Measurements from ENCODE around the gene GOLGA5.

DNA sequence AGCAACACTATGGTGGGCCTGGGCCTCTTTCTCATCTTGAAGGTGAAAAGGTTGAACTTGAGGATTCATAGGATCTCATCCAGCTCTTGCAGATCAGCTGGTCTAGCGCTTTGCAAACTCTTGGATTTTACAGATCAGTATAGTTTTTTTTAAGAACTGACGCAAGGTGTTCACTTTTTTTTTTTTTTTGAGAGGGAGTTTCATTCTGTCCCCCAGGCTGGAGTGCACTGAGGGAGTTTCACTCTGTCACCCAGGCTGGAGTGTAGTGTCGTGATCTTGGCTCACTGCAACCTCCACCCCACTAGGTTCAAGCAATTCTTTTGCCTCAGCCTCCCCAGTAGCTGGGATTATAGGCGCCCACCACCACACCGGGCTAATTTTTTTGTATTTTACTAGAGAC, 25.3 kb upstream of the GOLGA5 start:
- TF ChIP-seq POLR2A (IDR thresholded peaks at IDR 0.05) (no peak), POLR2AphosphoS5 (IDR thresholded peaks at IDR 0.05) (no peak)
